BLaER1 treated with 17β-estradiol and CSF1 and Interleukin-3, amounts not matched to agents 10 nM and 100 nM (cell line): Measurements from ENCODE around the gene KRTAP1-4.
"Not testable (repeated sequence)": the region's sequence is repeated elsewhere in the genome, so short reads cannot be mapped to it uniquely, and the experiment has no call there.

Experiments
- H3K27ac ChIP-seq, 11 experiments: shearing (Covaris generic); formaldehyde crosslinking; 2 replicates each; pipeline ENCODE4 v1.8.1; 2022
- H3K27me3 ChIP-seq, 11 experiments: shearing (Covaris generic); formaldehyde crosslinking; 2 replicates each; pipeline ENCODE4 v1.8.1; 2022
- H3K36me3 ChIP-seq, 11 experiments: shearing (Covaris generic); formaldehyde crosslinking; 2 replicates each; pipeline ENCODE4 v1.8.1; 2022
- H3K4me1 ChIP-seq, 10 experiments: shearing (Covaris generic); formaldehyde crosslinking; 2 replicates each; pipeline ENCODE4 v1.8.1; 2022
- H3K4me2 ChIP-seq, 11 experiments: shearing (Covaris generic); formaldehyde crosslinking; 2 replicates each; pipeline ENCODE4 v1.8.1; 2022
- H3K4me3 ChIP-seq, 10 experiments: shearing (Covaris generic); formaldehyde crosslinking; 2 replicates each; pipeline ENCODE4 v1.8.1; 2022
- H3K9ac ChIP-seq, 11 experiments: shearing (Covaris generic); formaldehyde crosslinking; 2 replicates each; pipeline ENCODE4 v1.8.1; 2022
- H3K9me3 ChIP-seq, 11 experiments: shearing (Covaris generic); formaldehyde crosslinking; replicated peaks in 1 of 11; 2 replicates each; pipeline ENCODE4 v1.8.1; 2022
- H4K20me1 ChIP-seq, 11 experiments: shearing (Covaris generic); formaldehyde crosslinking; 2 replicates each; pipeline ENCODE4 v1.8.1; 2022
- Cebpa-rat ChIP-seq, 11 experiments: shearing (Covaris generic); IDR thresholded peaks; 2 replicates each; pipeline ENCODE4 v1.8.1; 2022

Gene KRTAP1-4

GRCh38 chr17:41049110-41049509 lies 19.1 kb upstream of the KRTAP1-4 start:
- H3K27ac ChIP-seq = no peak overlapping the region
- H3K9me3 ChIP-seq = peaks cover 0 to 9% (median 0%) of the 10 kb centered on the region in 11 experiments; a peak in 6 of 22 replicates
- no peaks in the 10 kb centered on the region for H3K36me3 ChIP-seq
- TF ChIP-seq Cebpa-rat (IDR thresholded peaks at IDR 0.05) = no peak
- no peak overlapping the region for H3K4me3 ChIP-seq
- H4K20me1 ChIP-seq = no peaks in the 10 kb centered on the region
- no peak overlapping the region for H3K4me2 ChIP-seq
- no peaks in the 10 kb centered on the region for H3K27me3 ChIP-seq
- H3K4me1 ChIP-seq = no peaks in the 10 kb centered on the region
- no peak overlapping the region for H3K9ac ChIP-seq

- H3K9me3 ChIP-seq = peaks cover 0 to 14% (median 6%) of the 10 kb centered on the region in 11 experiments; a peak in 19 of 22 replicates
- H3K27ac ChIP-seq = no peak overlapping the region
- H3K9ac ChIP-seq = no peak overlapping the region
- no peaks in the 10 kb centered on the region for H3K27me3 ChIP-seq
- H3K4me1 ChIP-seq = no peaks in the 10 kb centered on the region
- no peak overlapping the region for H3K4me3 ChIP-seq
- H3K4me2 ChIP-seq = no peak overlapping the region
- H4K20me1 ChIP-seq = no peaks in the 10 kb centered on the region
- no peak for TF ChIP-seq Cebpa-rat (IDR thresholded peaks at IDR 0.05)
- H3K36me3 ChIP-seq = no peaks in the 10 kb centered on the region
Measured at GRCh38 chr17:41048441-41048840, 18.4 kb upstream of the KRTAP1-4 start.

GRCh38 chr17:41046735-41047465 lies 16.9 kb upstream of the KRTAP1-4 start, which contains the start of gene KRTAP2-1:
KRTAP2-1 (minus strand) TSS chr17:41047316; CDS start chr17:41047267, 49 bp downstream.
- not testable (repeated sequence) for H3K27ac ChIP-seq, H3K4me3 ChIP-seq, H3K9ac ChIP-seq, H3K4me1 ChIP-seq, H3K4me2 ChIP-seq, H4K20me1 ChIP-seq, H3K27me3 ChIP-seq, H3K36me3 ChIP-seq
- peaks cover 7 to 18% (median 14%) of the 10 kb centered on the region in 11 experiments; a peak in 20 of 22 replicates for H3K9me3 ChIP-seq

- Histone ChIP-seq H3K4me2 (no peak overlapping the region), H3K27me3 (no peaks in the 10 kb centered on the region), H4K20me1 (no peaks in the 10 kb centered on the region), H3K9me3 (peaks cover 7 to 18% (median 14%) of the 10 kb centered on the region in 11 experiments; a peak in 20 of 22 replicates), H3K36me3 (no peaks in the 10 kb centered on the region), H3K27ac (no peak overlapping the region), H3K4me1 (no peaks in the 10 kb centered on the region), H3K9ac (no peak overlapping the region), H3K4me3 (no peak overlapping the region)
- no peak for TF ChIP-seq Cebpa-rat (IDR thresholded peaks at IDR 0.05)
Measured at GRCh38 chr17:41042953-41043352, 13.0 kb upstream of the KRTAP1-4 start.

GRCh38 chr17:41040783-41041571 lies 11.0 kb upstream of the KRTAP1-4 start, which contains the start of gene KRTAP1-1:
KRTAP1-1 (minus strand) TSS chr17:41041450; CDS start chr17:41041397, 53 bp downstream.
- H3K9me3 ChIP-seq = peaks cover 7 to 18% (median 14%) of the 10 kb centered on the region in 11 experiments; a peak in 20 of 22 replicates
- H4K20me1 ChIP-seq, H3K27me3 ChIP-seq: not testable (repeated sequence)

GRCh38 chr17:41037853-41038350 lies 7.9 kb upstream of the KRTAP1-4 start:
- no peaks in the 10 kb centered on the region for H3K27me3 ChIP-seq
- no peaks in the 10 kb centered on the region for H3K4me1 ChIP-seq
- H3K4me3 ChIP-seq = no peak overlapping the region
- H3K9ac ChIP-seq = no peak overlapping the region
- no peak overlapping the region for H3K27ac ChIP-seq
- no peaks in the 10 kb centered on the region for H4K20me1 ChIP-seq
- H3K36me3 ChIP-seq = no peaks in the 10 kb centered on the region
- H3K4me2 ChIP-seq = no peak overlapping the region
- peaks cover under 1 to 6% (median 5%) of the 10 kb centered on the region in 11 experiments; a peak in 13 of 22 replicates for H3K9me3 ChIP-seq
- no peak for TF ChIP-seq Cebpa-rat (IDR thresholded peaks at IDR 0.05)

More at GRCh38 chr17:41040783-41041571, 11.0 kb upstream of the KRTAP1-4 start, which contains the start of gene KRTAP1-1:
- H3K36me3 ChIP-seq, H3K4me3 ChIP-seq, H3K27ac ChIP-seq, H3K4me1 ChIP-seq, H3K9ac ChIP-seq, H3K4me2 ChIP-seq: not testable (repeated sequence)

GRCh38 chr17:41034346-41034935 lies 4.4 kb upstream of the KRTAP1-4 start, which contains the start of gene KRTAP1-3:
KRTAP1-3 (minus strand) TSS chr17:41034874; CDS start chr17:41034821, 53 bp downstream.
- H3K4me3 ChIP-seq, H3K9ac ChIP-seq, H3K4me2 ChIP-seq, H3K27me3 ChIP-seq, H3K36me3 ChIP-seq, H3K4me1 ChIP-seq, H4K20me1 ChIP-seq, H3K9me3 ChIP-seq, H3K27ac ChIP-seq: not testable (repeated sequence)

- no peaks in the 10 kb centered on the region for H3K27me3 ChIP-seq
- no peak within 1 kb of the TSS for H3K27ac ChIP-seq
- H3K36me3 ChIP-seq = no peaks in the 10 kb centered on the region
- H4K20me1 ChIP-seq = no peaks in the 10 kb centered on the region
- TF ChIP-seq Cebpa-rat (IDR thresholded peaks at IDR 0.05) = no peak
- H3K9ac ChIP-seq = no peak within 1 kb of the TSS
- H3K4me3 ChIP-seq = no peak within 1 kb of the TSS
- H3K4me1 ChIP-seq = no peaks in the 10 kb centered on the region
- H3K9me3 ChIP-seq = peaks cover 0 to 2% (median 0%) of the 10 kb centered on the region in 11 experiments; a peak in 3 of 22 replicates
- no peak within 1 kb of the TSS for H3K4me2 ChIP-seq
Measured at GRCh38 chr17:41026715-41027471, 3.1 kb downstream of the KRTAP1-4 start, which contains the start of gene KRTAP1-5. KRTAP1-5 (minus strand) TSS chr17:41027208; CDS start chr17:41027155, 53 bp downstream.
